NB4 (cell line): ENCODE data around the gene EPHB1.

Source experiments
- DNase-seq: peaks from one replicate; pipeline ENCODE4 v3.0.0; 2010; ENCODE audit warnings: low read depth
- H3K4me3 ChIP-seq: one replicate; pipeline ENCODE4 v1.5.1; 2011; ENCODE audit warnings: mild to moderate bottlenecking, low read depth, low read length, moderate library complexity
- MYC ChIP-seq: IDR thresholded peaks from 2 replicates; pipeline ENCODE4 v1.6.1; 2011; ENCODE audit warnings: low read depth, low read length
- POLR2A ChIP-seq: IDR thresholded peaks from 2 replicates; pipeline ENCODE4 v1.6.1; 2011; ENCODE audit warnings: mild to moderate bottlenecking; ENCODE audit not compliant: insufficient read length; ENCODE audit errors: extremely low read depth
- TF ChIP-seq, protein P1 (sequence below): IDR thresholded peaks from one replicate; pipeline ENCODE4 v1.5.1; 2012; ENCODE audit warnings: low read depth, low read length
- TF ChIP-seq, protein P2 (sequence below): IDR thresholded peaks from 2 replicates; pipeline ENCODE4 v1.6.1; 2011; ENCODE audit warnings: low read depth, low read length

Gene EPHB1

GRCh38 chr3:134929976-134930375 is 134.9 kb downstream of the EPHB1 start:
- no peak for DNase-seq
- TF ChIP-seq, protein P1, sequence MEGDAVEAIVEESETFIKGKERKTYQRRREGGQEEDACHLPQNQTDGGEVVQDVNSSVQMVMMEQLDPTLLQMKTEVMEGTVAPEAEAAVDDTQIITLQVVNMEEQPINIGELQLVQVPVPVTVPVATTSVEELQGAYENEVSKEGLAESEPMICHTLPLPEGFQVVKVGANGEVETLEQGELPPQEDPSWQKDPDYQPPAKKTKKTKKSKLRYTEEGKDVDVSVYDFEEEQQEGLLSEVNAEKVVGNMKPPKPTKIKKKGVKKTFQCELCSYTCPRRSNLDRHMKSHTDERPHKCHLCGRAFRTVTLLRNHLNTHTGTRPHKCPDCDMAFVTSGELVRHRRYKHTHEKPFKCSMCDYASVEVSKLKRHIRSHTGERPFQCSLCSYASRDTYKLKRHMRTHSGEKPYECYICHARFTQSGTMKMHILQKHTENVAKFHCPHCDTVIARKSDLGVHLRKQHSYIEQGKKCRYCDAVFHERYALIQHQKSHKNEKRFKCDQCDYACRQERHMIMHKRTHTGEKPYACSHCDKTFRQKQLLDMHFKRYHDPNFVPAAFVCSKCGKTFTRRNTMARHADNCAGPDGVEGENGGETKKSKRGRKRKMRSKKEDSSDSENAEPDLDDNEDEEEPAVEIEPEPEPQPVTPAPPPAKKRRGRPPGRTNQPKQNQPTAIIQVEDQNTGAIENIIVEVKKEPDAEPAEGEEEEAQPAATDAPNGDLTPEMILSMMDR = no peak
- TF ChIP-seq MYC (no peak), POLR2A (no peak)
- TF ChIP-seq, protein P2, sequence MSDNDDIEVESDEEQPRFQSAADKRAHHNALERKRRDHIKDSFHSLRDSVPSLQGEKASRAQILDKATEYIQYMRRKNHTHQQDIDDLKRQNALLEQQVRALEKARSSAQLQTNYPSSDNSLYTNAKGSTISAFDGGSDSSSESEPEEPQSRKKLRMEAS = no peak
- no peak overlapping the region for H3K4me3 ChIP-seq

DNA sequence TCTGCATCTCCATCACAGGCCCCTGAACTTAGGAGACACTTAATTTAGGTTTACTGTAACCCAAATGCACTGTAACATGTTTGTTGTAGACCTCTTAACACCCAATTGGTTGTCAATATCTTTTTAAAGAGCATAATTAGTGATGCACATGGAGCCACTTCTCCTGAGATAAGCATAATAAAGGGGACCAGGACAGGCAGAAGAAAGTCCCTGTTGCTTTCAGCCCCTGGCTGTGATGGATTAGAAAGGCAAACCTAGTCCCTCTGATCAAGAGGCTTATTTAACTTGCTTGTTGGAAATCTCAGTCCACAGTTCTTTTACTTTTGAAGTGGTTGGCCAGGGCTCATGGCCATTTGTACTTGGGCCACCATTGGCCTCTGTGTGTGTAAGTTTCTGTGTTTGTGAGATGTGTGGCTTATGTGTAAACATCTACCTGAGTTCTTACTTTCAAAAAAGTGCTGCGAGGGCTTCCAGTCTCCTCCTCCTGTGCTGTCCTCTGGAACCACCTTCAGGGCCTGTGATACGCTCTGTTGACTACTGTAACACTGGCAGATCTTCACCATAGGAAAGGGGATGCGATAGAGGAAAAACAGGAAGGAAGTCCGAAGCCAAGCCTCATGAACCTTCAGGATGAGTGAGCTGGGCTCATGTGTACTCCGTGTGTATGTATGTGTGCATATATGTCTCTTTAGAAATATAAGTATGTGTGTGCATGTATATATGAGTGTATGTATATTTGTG is 136.2 kb downstream of the EPHB1 start:
- TF ChIP-seq POLR2A (no peak), MYC (no peak)
- TF ChIP-seq, protein P2 = no peak
- TF ChIP-seq, protein P1 = no peak

GRCh38 chr3:134932035-134932434 is 137.0 kb downstream of the EPHB1 start:
- DNase-seq = no peak
- no peak for TF ChIP-seq MYC
- TF ChIP-seq POLR2A = no peak
- TF ChIP-seq, protein P1 = no peak
- TF ChIP-seq, protein P2 = no peak

More for the DNA sequence above, 136.2 kb downstream of the EPHB1 start:
- no peak overlapping the region for H3K4me3 ChIP-seq
- no peak for DNase-seq

GRCh38 chr3:134933997-134934396 is 138.9 kb downstream of the EPHB1 start:
- TF ChIP-seq POLR2A = no peak
- TF ChIP-seq, protein P1 = no peak
- TF ChIP-seq, protein P2 = no peak
- TF ChIP-seq MYC = no peak
- DNase-seq = no peak

More at GRCh38 chr3:134932035-134932434, 137.0 kb downstream of the EPHB1 start:
- H3K4me3 ChIP-seq = no peak overlapping the region

DNA sequence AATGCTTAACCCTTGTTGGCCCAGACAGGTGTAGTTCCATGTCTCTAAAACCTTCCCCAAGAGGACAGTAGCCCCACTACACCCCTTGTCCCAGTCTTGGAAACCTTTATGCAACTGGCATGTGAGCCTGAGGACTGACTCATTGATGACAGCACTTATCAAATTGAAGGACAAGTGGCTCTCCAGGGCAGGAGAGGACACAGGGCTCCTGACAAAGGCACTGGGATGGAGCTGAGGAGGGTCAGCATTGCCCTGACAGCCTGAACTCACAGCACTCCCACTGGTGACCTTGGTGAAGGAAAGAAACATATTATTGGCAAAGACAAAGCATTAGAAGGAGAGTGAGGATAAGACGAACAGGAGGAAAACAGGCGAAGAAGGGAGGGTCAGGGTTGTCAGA is 139.9 kb downstream of the EPHB1 start:
- TF ChIP-seq MYC = no peak
- TF ChIP-seq, protein P2 = no peak
- no peak for TF ChIP-seq POLR2A
- TF ChIP-seq, protein P1 = no peak
- no peak for DNase-seq
- H3K4me3 ChIP-seq = no peak overlapping the region

More at GRCh38 chr3:134933997-134934396, 138.9 kb downstream of the EPHB1 start:
- H3K4me3 ChIP-seq = no peak overlapping the region
